Testis (tissue), 2 donors: Measurements from ENCODE around the gene TNPO1.

Source experiments
- POLR2A ChIP-seq: fragments of 450-650 bp; IDR thresholded peaks from one replicate; pipeline ENCODE4 v1.6.1; 2017; ENCODE audit warnings: antibody characterized with exemption, mild to moderate bottlenecking, moderate library complexity
- TF ChIP-seq, protein P1 (sequence below), 3 experiments: fragments of 450-650 bp in 2 of 3; fragments of 200-600 bp in 1 of 3; sonication (generic) in 1 of 3; IDR thresholded peaks; one replicate each; pipeline ENCODE4 v1.5.1; 2016 to 2019; ENCODE audit warnings: antibody characterized with exemption in 3 of 3, mild to moderate bottlenecking in 2 of 3, moderate library complexity in 1 of 3

DNA sequence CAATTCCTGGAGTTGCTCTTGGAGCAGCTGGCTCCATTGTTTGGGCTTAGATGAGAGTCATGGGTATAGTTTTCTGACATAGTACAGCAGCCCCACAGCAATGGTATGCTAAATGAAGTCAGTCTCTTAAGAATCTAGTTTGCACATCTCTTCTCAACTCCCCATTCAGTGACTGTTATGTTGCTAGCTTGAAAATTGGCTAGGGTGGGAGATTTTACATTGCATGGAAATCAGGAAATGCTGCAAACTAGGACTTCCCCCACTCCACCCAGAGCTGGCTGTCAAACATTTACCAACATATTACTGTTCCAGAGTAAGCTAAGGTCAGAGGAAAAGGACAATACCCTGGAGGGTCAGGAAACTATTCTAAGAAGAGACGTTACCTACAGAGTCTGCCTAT, 121.7 kb downstream of the TNPO1 start:
- TF ChIP-seq, protein P1, sequence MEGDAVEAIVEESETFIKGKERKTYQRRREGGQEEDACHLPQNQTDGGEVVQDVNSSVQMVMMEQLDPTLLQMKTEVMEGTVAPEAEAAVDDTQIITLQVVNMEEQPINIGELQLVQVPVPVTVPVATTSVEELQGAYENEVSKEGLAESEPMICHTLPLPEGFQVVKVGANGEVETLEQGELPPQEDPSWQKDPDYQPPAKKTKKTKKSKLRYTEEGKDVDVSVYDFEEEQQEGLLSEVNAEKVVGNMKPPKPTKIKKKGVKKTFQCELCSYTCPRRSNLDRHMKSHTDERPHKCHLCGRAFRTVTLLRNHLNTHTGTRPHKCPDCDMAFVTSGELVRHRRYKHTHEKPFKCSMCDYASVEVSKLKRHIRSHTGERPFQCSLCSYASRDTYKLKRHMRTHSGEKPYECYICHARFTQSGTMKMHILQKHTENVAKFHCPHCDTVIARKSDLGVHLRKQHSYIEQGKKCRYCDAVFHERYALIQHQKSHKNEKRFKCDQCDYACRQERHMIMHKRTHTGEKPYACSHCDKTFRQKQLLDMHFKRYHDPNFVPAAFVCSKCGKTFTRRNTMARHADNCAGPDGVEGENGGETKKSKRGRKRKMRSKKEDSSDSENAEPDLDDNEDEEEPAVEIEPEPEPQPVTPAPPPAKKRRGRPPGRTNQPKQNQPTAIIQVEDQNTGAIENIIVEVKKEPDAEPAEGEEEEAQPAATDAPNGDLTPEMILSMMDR (IDR thresholded peaks at IDR 0.05): no peak
- TF ChIP-seq POLR2A: no peak
